ENCODE data around the gene CDON.

CDON gene

DNA sequence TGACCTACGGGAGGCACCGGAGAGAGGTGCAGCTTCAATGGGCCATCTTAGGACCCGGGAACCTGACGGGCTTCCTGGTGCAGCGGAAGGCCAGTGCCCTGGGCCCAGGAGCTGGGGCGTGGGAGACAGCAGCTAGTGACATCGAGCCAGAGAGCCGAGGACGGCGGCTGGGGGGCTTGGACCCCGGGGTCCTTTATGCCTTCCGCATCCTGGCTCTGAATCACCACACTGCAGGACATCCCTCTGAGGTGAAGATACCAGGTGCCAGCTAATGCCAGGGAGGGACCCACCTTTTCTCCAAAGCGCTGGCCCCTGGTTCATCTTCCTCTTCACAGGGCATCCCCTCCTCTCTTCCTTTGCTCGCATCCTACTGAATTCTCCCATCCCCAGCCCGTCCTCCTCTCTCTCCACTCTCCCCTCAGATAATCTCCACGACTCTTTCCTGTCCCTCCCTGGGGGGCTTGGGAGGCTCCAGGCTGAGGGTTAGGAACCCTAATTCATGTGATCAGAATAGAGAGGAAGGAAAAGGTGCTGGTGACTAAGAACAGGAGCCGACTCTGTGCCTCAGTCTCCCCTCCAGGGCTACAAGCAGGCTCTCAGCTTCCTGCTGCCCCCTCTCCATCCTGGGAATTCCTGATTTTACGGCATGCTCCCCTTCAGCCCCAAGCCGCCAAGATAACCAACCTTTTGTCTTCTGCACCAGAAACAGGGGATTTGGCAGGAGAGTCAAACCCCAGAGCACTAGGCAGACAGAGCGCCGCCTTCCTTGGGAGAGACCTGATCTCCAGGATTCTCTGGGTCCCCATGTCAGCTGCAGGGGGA, 108.3 kb downstream of the CDON start:
- H3K4me3 ChIP-seq (replicated peaks; ENCODE audit: low read depth, low read length), result no peak overlapping the region
- no peak for TF ChIP-seq CTCF (IDR thresholded peaks at IDR 0.05; ENCODE audit: insufficient read depth, low read length, poor library complexity, severe bottlenecking)

DNA sequence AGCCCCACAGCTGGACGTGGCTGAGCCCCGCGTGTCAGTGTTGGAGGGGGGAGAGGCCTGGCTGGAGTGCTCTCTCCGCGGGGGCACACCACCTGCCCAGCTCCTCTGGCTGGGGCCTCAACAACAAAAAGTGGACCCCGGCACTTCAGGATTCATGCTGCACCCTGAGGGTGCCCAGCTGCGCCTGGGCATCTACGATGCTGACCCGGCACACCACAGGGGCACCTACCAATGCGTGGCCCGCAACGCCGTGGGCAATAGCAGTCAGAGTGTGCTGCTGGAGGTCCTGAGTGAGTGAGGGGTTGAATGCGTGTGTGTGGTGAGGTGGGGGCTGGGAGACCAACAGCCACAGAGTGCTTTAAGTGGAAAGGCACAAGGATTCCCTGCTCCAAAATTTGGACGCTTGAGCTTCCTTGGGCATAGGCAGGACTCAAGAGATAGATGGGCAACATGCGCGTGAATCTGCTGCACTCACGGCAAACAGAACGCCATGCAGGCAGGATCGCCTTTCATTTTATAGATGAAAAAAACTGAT, 109.2 kb downstream of the CDON start:
- TF ChIP-seq CTCF (IDR thresholded peaks at IDR 0.05; ENCODE audit: insufficient read depth, low read length, poor library complexity, severe bottlenecking), result no peak
- Histone ChIP-seq H3K4me3 (replicated peaks; ENCODE audit: low read depth, low read length) (no peak overlapping the region), H3K27me3 (replicated peaks; ENCODE audit: control insufficient read depth, insufficient read depth, low read length) (no peaks in the 10 kb centered on the region; the same call in 1 of the 2 replicates), H3K36me3 (ENCODE audit: control insufficient read depth, insufficient read depth, low read length) (no peaks in the 10 kb centered on the region)
- DNase-seq (ENCODE audit: extremely low read depth, insufficient read length), result no peak

More for the DNA sequence above, 108.3 kb downstream of the CDON start:
- H3K27me3 ChIP-seq (replicated peaks; ENCODE audit: control insufficient read depth, insufficient read depth, low read length), result no peaks in the 10 kb centered on the region; the same call in 1 of the 2 replicates
- no peaks in the 10 kb centered on the region for H3K36me3 ChIP-seq (ENCODE audit: control insufficient read depth, insufficient read depth, low read length)
- DNase-seq (ENCODE audit: extremely low read depth, insufficient read length), result no peak

DNA sequence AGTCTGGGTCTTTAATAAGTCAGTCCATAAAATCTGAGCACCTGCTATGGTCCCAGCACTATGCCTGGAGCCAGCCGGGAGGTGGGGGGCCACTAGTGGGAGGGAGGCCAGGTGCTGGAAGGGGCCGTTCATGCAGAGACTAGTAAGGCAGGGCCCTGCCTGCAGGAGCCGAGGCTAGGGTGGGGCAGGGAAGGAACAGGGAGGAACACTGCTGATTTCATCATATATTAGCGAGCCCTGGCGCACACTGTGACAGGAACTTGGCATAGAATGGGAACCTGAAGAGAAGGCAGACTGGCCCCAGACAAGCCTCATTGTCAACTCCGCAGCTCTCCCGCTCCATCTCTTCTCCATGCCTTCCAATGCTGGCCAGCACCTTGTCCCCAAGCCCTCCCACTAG, 109.7 kb downstream of the CDON start:
- Histone ChIP-seq H3K36me3 (ENCODE audit: control insufficient read depth, insufficient read depth, low read length) (no peaks in the 10 kb centered on the region), H3K27me3 (replicated peaks; ENCODE audit: control insufficient read depth, insufficient read depth, low read length) (no peaks in the 10 kb centered on the region; the same call in 1 of the 2 replicates), H3K4me3 (replicated peaks; ENCODE audit: low read depth, low read length) (no peak overlapping the region)
- DNase-seq (ENCODE audit: extremely low read depth, insufficient read length), result no peak
- TF ChIP-seq CTCF (IDR thresholded peaks at IDR 0.05; ENCODE audit: insufficient read depth, low read length, poor library complexity, severe bottlenecking), result no peak

GRCh38 chr11:125952559-125952958, 110.1 kb downstream of the CDON start:
- H3K27me3 ChIP-seq (replicated peaks; ENCODE audit: control insufficient read depth, insufficient read depth, low read length), result no peaks in the 10 kb centered on the region; the same call in 1 of the 2 replicates
- H3K4me3 ChIP-seq (replicated peaks; ENCODE audit: low read depth, low read length), result no peak overlapping the region
- no peak for DNase-seq (ENCODE audit: extremely low read depth, insufficient read length)
- TF ChIP-seq CTCF (IDR thresholded peaks at IDR 0.05; ENCODE audit: insufficient read depth, low read length, poor library complexity, severe bottlenecking), result no peak
- no peaks in the 10 kb centered on the region for H3K36me3 ChIP-seq (ENCODE audit: control insufficient read depth, insufficient read depth, low read length)

- Histone ChIP-seq H3K4me3 (replicated peaks; ENCODE audit: low read depth, low read length) (no peak overlapping the region), H3K36me3 (ENCODE audit: control insufficient read depth, insufficient read depth, low read length) (no peaks in the 10 kb centered on the region), H3K27me3 (replicated peaks; ENCODE audit: control insufficient read depth, insufficient read depth, low read length) (no peaks in the 10 kb centered on the region; the same call in 1 of the 2 replicates)
- DNase-seq (ENCODE audit: extremely low read depth, insufficient read length), result no peak
- no peak for TF ChIP-seq CTCF (IDR thresholded peaks at IDR 0.05; ENCODE audit: insufficient read depth, low read length, poor library complexity, severe bottlenecking)
These were observed 110.9 kb downstream of the CDON start for GRCh38 chr11:125951731-125952130.

Data from GM06990 (cell line).